GM10266 (cell line): ENCODE data around the gene NBEAL1.
"Not testable (repeated sequence)": the region's sequence is repeated elsewhere in the genome, so short reads cannot be mapped to it uniquely, and the experiment has no call there.

Experiments used
- DNase-seq: peaks from one replicate; pipeline ENCODE4 v3.0.0; 2012; ENCODE audit errors: extremely low spot score
- TF ChIP-seq, protein P1 (sequence below): IDR thresholded peaks from 2 replicates; pipeline ENCODE4 v1.5.1; 2012; ENCODE audit warnings: mild to moderate bottlenecking, low read depth; ENCODE audit not compliant: control insufficient read depth, insufficient read depth; ENCODE audit errors: missing control alignments

Gene NBEAL1

DNA sequence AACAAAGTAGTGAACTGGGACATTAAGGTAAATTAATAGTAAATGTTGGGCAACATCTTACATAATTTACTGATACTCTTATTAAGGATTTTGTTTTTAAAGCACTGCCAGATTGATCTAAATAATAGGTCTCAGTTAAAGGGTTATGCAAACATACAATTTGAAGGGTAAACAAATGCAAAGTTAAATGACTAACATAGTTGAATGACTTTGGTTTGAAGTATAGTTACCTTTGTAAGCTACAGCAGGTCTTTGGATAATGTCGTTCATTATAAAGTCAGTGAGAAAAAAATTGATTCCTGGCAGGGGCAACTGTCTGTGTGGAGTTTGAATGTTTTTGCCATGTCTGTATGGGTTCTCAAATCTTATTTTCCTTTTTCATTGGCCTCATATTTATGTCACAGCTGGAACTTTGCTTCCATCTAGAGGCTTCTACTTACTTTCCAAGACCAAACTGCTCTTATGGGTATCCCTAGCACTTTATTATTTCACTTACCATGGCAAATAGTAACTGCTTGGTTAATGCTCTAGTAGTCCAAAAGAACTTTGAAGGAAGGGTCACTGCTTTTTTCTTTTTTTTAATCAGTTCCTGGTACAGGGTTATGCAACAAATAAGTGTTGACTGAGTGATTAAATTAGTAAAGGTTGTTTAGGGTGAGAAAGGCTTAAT, 107.8 kb downstream of the NBEAL1 start:
- TF ChIP-seq, protein P1, sequence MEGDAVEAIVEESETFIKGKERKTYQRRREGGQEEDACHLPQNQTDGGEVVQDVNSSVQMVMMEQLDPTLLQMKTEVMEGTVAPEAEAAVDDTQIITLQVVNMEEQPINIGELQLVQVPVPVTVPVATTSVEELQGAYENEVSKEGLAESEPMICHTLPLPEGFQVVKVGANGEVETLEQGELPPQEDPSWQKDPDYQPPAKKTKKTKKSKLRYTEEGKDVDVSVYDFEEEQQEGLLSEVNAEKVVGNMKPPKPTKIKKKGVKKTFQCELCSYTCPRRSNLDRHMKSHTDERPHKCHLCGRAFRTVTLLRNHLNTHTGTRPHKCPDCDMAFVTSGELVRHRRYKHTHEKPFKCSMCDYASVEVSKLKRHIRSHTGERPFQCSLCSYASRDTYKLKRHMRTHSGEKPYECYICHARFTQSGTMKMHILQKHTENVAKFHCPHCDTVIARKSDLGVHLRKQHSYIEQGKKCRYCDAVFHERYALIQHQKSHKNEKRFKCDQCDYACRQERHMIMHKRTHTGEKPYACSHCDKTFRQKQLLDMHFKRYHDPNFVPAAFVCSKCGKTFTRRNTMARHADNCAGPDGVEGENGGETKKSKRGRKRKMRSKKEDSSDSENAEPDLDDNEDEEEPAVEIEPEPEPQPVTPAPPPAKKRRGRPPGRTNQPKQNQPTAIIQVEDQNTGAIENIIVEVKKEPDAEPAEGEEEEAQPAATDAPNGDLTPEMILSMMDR, result no peak
- no peak for DNase-seq

DNA sequence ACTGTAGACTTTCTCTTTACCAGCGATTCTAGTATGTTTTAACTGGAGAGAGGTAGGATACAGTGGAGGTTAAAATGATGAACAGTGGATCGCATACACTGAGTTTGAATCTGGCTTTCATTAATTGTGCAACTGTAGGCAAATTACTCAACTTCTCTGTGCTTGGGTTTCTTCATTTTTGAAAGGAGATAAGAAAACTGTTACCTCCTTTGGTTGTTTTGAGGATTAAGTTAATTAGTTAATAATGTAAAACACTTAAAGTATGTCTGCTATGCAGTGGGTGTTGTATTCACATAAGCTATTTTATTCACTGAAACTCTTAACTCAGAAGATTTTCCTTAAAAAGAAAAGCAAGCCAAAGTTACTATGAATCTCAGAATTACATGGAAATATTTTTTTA, 112.3 kb downstream of the NBEAL1 start:
- no peak for DNase-seq
- TF ChIP-seq, protein P1, result no peak

DNA sequence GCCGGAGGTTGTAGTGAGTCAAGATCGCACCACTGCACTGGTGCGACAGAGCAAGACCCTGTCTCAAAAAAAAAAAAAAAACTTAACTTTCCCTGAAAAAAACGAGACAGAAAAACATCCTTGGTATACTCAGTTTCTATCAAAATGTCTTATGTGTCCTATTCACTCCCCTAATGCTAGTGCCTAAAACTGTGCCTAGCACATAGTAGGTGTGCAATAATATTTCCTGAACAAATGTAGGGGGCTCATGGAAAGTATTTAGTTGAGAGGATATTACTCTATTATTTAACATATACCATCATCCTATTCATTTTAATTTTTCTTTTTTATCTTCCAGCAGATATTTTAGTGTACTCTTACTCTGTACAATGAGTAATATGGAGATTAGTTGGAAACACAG, 120.4 kb downstream of the NBEAL1 start:
- TF ChIP-seq, protein P1, result no peak
- no peak for DNase-seq

DNA sequence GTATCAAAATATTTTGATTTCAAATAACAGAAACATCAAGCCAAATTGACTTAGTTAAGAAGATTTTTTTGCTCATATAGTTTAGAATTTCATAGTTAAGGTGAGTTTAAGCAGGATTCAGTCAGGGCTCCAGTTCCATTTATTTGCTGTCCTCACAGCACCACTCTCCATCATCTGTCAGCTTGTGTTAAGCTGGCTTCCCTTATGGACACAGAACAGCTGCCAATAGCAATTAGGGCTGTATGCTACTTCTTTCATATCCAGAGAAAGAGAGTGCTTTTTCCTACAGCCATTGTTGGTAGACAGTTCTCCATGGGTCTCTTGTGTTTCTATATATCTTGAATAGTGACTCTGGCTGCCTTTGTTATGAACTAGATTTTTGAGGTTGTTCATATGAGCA, 128.7 kb downstream of the NBEAL1 start:
- TF ChIP-seq, protein P1, result no peak

DNA sequence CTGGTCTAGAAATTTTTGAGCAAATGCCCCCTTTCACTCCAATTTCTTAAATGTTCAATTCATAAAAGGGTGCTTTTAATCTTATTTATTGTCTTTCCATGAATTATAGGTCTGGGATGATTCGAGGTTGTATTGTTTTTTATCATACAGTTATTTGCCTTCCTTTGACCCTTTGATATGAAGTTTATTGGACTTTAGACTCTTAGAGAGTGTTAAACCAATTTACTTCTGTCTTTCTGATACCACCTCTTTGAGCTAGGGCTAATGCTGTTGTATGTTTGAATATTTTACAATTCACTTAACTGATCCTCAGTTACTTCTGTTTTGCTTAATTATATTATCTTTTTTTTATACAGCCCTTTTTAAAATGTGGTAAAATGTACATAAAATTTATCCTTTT, 134.5 kb downstream of the NBEAL1 start:
- TF ChIP-seq, protein P1, result no peak

More for the DNA sequence above, 128.7 kb downstream of the NBEAL1 start:
- DNase-seq, result no peak

DNA sequence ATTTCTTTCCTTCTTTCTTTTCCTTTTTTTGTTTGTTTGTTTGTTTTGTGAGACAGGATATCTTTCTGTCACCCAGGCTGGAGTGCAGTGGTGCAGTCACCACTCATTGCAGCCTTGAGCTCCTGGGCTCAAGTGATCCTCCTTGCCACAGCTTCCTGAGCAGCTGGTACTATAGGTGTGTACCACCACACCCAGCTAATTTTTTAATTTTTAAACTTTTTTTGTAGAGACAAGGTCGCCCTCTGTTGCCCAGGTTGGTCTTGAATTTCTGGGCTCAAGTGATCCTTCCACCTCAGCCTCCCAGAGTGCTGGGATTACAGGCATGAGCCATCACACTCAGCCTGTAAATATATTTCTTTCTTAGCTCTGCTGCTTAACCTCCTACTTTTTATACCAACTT, 140.7 kb downstream of the NBEAL1 start:
- TF ChIP-seq, protein P1, result no peak
- no peak for DNase-seq

More for the DNA sequence above, 134.5 kb downstream of the NBEAL1 start:
- no peak for DNase-seq

DNA sequence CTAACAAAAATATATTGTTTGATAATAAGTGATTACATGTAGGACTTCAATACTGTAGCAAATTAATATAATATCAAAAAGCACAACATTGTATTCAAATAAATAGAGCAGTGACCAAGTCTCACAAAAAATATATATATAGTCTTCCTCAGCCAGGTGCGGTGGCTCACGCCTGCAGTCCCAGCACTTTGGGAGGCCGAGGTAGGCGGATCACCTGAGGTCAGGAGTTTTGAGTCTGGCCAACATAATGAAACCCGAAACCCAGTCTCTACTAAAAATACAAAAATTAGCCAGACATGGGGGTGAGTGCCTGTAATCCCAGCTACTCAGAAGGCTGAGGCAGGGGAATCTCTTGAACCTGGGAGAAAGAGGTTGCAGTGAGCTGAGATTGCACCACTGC, 148.0 kb downstream of the NBEAL1 start:
- DNase-seq, result not testable (repeated sequence)
